GM18517 (cell line): Measurements from ENCODE around the gene ALG14.
A peak's percentile ranks its signal among the peaks of the same experiment; 100 is the strongest.
"Not testable (repeated sequence)": the region's sequence is repeated elsewhere in the genome, so short reads cannot be mapped to it uniquely, and the experiment has no call there.

Experiments
- ATAC-seq: cut with Tn5 transposase; IDR thresholded peaks from one replicate; pipeline ENCODE4 v1.9.1; 2021; ENCODE audit warnings: mild to moderate bottlenecking, moderate library complexity; ENCODE audit not compliant: unreplicated experiment

ALG14 gene

DNA sequence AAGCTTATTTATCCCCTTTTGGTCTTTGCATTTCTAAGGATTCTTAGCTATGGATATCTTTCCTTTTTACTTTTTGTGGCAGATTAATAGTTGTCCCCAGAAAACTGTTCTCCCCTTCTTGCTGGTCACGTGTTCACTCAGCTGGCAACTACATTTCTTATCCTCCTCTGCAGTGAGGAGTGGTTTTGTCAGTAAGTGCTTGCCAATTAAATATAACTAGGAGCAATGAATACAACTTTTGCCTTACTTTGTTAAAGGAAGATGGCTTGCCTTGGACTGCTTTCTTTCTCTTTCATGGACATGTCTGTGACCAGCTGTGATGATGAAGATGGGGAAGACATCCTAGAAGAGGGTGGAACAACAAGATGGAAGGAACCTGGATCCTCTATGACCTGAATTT lies 15.6 kb upstream of the ALG14 start:
- no peak for ATAC-seq

GRCh38 chr1:95086949-95087533 lies 14.3 kb upstream of the ALG14 start:
- ATAC-seq: no peak

- ATAC-seq: no peak
These were observed 12.6 kb upstream of the ALG14 start for GRCh38 chr1:95085376-95085775.

DNA sequence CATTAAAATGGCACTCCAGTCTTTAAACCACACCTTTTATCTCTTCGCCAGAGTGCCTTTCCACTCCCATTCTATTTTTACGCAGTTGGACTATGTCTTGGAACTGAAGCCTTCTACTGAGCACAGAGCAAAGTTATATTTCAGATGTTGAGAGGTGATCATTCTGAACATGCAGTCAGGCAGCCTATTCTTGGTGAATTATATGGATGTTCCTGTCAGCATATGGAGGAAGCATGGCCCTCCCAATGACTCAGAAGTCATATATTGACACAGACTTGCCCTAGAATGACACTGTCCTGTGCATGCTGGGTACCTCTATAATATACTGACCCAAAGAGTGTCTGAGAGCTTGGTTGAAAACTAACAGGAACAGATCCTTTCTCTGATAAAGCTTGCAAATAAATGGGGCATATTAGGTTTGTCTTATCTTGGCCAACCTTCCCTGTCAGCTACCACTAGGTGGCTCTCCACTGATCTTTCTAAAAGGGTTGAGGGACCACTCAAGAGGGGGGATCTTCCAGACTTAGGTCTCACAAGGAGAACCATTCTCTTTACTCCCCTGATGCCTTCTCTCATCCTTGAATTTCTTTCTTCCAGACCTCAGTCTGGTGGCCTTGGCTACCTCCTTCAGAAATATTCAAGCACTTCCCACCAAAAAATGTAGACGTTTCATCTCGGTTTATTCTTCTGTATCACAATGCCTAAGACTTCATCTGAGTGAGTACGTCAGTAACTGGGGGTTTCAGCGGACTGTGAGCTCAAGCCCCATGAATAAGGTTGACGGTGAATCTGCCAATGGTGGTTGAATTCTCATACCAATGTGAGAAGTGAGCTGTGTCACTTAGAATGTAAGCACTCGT lies 11.8 kb upstream of the ALG14 start:
- ATAC-seq: peak; percentile 86

GRCh38 chr1:95080879-95081278 lies 8.1 kb upstream of the ALG14 start:
- no peak for ATAC-seq

GRCh38 chr1:95080446-95080845 lies 7.7 kb upstream of the ALG14 start:
- no peak for ATAC-seq

DNA sequence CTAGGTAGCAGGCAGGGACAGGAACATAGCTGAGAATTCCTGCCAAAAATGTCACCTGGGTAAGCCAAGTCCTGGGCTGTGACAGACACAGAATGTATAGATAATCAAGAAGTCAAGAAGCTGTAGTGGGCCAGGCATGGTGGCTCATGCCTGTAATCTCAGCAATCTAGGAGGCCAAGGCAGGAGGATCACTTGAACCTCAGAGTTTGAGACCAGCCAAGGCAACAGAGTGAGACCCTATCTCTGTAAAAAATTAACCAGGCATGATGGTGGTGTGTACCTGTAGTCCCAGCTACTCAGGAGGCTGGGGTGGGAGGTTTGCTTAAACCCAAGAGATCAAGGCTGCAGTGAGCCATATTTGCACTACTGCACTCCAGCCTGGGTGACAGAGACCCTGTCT lies 3.3 kb upstream of the ALG14 start:
- ATAC-seq: no peak

DNA sequence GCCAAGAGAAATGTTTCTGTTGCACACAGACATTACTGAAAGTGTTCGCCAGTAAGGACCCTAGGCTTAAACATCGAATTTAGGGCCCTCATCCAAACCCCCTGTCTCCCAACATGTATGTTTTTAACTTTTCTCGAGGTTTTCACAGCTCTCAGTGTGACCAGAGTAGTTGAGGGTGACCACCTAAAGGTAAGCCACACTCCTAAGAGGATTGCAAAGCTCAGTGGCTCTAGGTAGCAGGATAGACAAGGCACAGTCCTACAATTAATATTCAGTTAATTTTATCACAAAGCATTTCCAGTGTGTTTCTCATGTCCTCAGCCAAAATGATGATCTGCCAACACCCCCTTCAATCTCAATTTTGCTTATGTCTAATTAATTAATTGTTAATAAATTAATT lies 695 bp upstream of the ALG14 start:
- no peak for ATAC-seq

- peak; percentile 1 for ATAC-seq
These were observed 634 bp downstream of the ALG14 start for GRCh38 chr1:95072117-95072516.

DNA sequence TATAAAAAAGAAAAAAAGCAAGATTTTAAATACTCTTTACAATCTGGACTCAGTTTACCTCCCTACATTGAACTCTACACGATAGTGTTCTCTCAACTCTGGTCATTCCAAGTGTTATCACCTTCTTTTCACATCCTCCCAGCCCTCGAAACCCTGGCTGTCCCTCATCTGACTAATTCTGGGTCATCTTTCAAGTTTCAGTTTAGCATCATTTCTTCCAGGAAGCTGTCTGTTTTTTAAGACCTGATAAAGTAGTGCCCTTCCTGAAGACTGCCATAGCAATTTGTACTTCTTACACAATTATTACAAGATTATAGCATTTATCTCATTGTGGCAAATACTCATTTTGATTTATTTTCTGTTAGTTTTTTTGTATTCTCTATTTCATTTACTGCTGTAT lies 1.2 kb downstream of the ALG14 start:
- no peak for ATAC-seq

GRCh38 chr1:95069710-95070093 lies 3.0 kb downstream of the ALG14 start:
- ATAC-seq: no peak

- ATAC-seq: no peak
These were observed 3.6 kb downstream of the ALG14 start for GRCh38 chr1:95068956-95069709.

GRCh38 chr1:95067568-95067967 lies 5.2 kb downstream of the ALG14 start:
- ATAC-seq: no peak

GRCh38 chr1:95067062-95067461 lies 5.7 kb downstream of the ALG14 start:
- no peak for ATAC-seq

GRCh38 chr1:95061445-95062006 lies 11.2 kb downstream of the ALG14 start:
- ATAC-seq: no peak

DNA sequence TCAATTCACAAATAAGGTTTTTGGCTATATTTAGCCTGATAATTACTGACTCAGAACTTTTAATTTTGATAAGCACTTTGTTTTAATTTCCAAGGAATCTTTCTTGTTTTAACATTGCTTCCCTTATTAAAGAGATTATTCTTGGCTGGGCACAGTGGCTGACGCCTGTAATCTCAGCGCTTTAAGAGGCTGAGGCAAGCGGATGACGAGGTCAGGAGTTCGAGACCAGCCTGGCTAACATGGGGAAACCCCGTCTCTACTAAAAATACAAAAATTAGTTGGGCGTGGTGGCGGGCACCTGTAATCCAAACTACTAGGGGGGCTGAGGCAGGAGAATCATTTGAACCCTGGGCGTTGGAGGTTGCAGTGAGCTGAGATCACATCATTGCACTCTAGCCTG lies 13.8 kb downstream of the ALG14 start:
- ATAC-seq: no peak

- ATAC-seq: no peak
These were observed 15.4 kb downstream of the ALG14 start for GRCh38 chr1:95057351-95057750.

GRCh38 chr1:95049935-95050334 lies 22.8 kb downstream of the ALG14 start:
- no peak for ATAC-seq

DNA sequence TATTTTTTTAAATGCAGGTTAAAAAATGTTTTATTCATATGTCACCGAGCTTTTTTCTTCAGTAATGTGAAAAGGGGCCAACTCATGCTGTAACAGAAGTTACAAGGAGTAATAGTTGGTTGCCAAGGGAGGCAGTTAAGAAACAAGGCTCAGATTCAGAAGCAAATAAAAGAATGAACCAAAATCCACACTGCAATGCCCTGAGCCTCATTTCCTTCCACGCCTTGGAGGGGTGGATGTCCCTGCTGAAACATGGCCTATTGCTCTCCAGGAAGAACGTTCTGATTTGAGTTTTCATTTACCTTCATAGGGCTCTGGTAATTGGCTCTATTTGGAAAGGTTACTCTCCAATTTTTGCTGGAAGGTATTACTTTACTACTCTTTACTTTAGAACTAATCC lies 24.4 kb downstream of the ALG14 start:
- no peak for ATAC-seq

DNA sequence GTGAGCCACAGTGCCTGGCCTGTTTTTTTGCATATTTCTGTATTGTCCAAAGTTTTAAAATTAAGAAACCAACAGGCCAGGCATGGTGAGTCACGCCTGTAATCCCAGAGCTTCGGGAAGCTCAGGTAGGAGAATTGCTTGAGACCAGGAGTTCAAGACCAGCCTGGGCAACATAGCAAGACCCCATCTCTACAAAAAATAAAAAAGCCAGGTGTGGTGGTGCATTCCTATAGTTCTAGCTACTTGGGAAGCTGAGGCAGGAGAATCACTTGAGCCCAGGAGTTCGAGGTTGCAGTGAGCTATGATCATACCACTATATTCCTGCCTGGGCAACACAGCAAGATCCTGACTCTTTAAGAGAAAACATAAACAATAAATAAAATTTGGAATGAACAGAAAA lies 25.1 kb downstream of the ALG14 start:
- not testable (repeated sequence) for ATAC-seq

GRCh38 chr1:95046359-95046758 lies 26.4 kb downstream of the ALG14 start:
- no peak for ATAC-seq
